NCI-H748 (cell line): Measurements from ENCODE around the gene HDAC7.
A peak's percentile ranks its signal among the peaks of the same experiment; 100 is the strongest.
"Not testable (repeated sequence)": the region's sequence is repeated elsewhere in the genome, so short reads cannot be mapped to it uniquely, and the experiment has no call there.

Source experiments
- DNase-seq: peaks from one replicate; lab custom pipeline; 2025; ENCODE audit not compliant: unreplicated experiment; lab: John Stamatoyannopoulos, UW

Gene HDAC7

DNA sequence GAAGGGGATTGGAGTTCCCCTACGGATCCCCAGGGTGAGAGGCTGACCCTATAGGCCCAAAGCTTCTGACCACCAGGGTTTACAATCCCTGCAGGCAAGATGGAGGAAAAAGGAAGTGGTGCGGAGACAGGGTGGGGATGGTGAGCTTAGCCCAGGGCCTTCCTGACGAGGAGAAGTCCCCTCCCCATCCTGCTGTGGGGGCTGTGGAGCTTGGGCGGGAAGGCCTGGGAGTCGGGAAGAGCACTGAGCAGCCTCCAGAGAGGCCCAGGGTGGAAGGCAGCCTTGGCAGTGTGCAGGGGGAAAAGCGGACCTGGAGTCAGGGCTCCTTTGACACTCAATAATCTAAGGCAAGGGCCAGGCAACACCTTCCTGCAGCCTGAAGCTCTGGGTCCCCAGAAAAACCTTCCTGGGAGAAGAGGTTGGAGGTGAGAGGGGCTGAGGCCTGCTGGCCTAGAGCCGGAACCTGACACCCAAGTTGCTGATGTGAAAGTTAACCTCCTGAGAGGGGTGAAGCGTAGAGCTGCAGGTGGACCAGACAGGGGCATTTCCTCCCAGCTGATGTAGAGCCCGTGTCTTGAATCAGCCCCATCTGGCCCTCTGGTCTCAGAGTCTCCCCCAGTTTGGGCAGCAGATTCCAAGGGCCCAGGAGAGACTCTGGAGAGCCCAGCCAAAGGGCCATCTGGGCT, 6.0 kb downstream of the HDAC7 start:
- DNase-seq: no peak

DNA sequence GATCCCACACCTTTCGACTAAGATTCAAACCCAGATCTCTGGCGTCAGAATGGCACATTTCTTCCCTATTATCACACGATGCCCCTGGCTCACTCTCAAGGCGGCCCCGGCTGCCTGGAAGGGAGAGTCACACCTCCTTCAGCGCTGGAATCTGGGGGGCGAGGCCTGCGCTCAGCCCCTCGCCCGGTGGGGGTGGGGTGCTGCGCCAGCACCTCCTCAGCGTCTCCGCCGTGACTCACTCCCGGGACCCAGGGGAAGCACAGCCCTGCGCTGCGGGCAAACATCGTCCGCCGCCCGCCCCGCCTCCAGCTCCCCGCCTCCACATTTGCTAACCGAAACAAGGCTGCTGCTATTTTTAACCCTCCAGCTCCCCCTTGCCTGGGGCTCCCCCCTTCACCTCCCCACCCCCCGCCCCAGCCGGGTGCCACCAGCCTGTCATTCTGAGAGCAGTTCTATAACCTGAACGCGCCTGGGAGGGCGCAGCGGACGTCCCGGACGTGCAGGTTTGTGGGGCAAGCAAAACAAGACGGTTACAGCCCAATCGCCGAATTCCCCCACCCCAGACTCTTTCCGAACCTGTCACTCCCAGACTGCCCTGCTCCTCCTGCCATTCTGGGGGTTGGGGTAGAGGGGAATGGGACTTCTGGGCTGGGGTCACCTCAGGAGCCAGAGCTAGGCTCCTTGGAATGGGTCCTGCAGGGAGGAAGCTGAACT, 6.7 kb downstream of the HDAC7 start:
- no peak for DNase-seq

DNA sequence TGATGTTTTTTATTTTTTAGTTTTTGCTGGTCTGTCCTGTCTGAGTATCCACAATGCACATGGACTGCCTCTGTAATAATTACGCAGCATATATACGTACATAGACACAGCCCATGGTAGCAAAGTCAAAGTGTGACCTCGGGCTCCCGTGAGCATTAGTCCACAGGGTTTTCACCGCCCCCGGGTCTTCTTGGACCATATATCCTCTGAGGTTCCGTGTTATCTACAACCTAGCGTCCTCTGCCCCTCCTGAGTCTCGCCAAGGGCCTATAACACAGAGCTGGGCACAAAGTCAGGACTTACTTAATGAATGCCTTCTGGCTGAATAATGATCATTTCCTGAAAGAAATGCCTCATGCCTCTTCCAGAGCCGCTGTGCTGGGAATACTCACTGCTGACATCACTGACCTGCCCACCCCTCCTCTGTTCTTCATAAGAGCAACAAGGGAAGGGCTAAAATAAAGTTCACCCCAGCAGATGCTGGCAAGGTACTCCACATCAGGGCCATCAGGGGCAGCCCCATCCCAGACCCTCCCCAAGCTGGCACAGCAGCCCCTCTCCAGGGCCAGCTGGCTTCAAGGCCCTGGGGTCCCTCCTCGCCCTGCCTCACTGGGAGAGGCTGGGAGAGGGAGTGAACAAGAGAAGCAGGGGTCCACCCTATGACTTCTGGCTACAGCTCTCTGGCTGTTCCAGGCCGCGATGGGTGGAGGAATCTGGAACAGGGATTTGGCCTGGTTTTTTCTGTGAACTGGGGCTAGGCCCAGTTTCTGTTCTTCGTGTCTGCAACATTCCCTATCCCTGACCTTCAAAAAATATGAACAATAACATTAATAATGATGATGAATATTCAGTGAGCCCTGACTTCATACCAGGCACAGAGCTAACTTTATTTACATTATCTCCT, 7.9 kb downstream of the HDAC7 start:
- no peak for DNase-seq

DNA sequence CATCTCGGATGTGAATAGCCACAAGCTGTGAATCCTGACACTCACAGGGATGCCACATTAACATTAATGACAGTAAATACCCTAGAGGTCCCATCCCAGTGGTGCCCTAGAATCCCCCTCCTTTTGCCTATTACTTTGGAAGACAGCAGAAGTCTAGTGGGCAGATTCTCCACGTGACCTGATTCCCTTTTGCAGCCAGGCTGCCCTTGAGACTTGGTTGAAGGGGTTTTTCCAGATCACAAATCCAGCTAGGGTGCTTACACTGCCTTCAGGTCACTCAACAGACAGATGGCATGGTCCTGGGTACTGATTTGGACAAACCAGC, 8.7 kb downstream of the HDAC7 start:
- DNase-seq: no peak

DNA sequence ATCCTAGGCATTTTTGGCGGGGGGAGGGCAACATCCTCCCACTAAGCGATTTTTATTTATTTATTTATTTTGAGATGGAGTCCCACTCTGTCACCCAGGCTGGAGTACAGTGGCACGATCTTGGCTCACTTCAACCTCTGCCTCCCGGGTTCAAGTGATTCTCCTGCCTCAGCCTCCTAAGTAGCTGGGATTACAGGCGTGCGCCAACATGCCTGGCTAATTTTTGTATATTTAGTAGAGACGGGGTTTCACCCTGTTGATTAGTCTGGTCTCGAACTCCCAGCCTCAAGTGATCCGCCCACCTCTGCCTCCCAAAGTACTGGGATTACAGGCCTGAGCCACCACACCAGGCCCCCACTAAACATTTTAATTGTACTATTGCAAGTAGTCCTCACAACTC, 10.2 kb downstream of the HDAC7 start:
- not testable (repeated sequence) for DNase-seq

DNA sequence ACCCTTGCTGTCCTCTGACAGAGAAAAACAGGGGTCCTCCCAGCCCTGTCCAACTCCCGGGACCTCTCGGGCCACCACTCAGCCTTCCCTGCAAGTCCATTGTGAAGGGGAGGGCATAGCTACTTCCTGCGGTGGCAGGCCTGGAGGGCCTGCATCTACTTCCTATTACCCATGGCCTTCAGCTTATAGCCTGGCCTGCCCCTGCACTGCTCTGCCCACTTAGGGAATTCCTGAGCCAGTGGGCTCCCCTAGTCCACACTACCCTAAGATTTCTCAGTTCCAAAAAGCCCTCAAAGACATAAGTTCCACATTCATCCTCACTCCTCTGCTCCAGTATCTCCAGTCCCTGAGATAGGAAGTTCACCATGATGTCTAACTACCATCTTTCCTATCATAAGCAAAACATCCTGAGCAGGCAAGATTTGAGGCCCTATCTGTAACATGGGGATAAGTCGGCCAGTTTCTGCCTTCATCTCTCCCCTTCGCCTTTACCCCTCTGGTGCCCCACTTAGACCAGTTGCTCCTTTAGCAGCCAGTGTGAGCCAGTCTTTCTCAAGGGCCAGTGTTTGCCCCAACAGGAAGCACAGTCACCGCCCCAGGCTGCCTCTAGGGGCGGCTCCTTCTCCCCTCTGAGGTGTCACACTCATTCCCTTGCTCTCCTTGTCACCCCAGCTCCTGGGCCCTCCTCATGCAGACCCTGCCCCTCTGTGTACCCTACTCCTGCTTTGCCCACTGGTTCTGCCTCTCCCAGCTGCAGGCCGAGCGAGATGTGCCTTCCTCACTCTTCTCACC, 10.9 kb downstream of the HDAC7 start:
- no peak for DNase-seq

DNA sequence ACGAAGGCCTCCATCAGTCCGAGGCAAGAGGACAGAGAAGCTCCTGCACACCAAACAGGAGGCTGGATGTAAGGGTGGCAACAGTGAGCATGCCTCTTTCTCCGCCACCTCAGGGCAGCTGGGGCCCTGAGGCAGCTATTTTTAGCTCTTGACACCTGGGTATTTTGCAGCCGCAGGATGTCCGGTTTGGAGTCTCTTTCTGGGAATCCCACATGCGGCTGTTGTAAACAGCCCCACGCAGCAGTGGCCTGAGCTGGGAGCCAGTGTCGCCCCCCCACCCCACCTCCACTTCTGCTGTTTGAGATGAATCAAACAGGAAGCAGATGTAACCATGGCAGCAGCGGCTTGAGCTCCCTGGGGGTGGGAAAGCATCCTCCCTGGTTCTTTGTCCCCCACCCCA, 11.7 kb downstream of the HDAC7 start:
- no peak for DNase-seq

DNA sequence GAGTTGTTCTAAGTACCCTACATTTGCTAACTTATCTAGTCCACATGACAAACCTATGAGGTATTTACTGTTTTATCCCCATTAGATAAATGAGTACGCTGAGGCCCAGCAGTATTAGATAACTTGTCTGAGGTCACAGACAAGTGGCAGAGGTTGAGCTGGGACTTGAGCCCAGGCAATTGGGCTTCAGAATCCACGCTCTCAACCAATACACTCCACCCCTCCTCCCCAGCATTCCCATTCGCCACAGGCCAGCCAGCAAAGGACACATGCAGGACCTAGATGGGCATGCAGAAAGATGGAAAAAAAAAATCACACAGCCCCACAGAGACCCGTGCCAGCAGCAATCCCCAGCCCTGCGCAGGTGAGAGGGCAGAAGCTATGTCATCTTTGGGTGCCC, 12.4 kb downstream of the HDAC7 start:
- DNase-seq: no peak

DNA sequence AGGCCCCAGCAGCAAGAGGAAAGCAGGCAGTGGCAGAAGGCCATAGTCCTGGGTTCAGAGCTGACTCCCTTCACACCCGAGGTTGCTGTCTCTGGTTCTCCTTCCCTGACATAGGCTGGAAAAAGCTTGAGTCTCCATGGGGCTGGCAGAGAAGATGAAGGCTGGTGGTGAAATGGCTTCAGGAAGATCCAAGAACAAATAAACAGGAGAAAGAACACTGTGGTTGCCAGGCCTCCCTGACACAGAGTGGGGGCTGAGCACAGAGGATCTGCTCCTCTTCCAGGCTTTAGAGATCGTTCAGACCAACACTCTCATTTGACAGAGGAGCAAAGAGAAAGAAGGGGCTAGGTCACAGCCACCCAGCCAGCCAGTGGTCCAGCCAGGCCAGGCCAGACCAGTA, 14.3 kb downstream of the HDAC7 start:
- DNase-seq: no peak

DNA sequence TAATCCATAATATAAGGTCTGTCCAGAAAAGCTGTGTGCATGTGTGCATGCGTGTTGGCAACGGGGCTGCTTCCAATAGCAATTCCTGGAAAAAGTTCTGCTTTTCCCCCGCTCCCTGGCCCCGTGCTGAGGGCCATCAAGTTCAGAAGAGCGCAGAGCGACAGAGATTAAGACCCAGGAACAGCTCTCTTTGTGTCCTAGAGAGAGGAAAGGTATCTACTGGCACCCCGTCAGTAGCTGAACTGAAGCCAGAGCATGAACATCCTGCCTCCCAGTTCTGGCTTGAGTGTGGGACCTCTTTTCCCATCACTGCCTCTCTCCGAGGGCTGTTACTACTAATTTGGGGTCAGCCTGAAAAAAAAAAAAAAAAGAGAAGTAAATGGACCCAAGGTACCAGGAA, 15.5 kb downstream of the HDAC7 start:
- DNase-seq: no peak

DNA sequence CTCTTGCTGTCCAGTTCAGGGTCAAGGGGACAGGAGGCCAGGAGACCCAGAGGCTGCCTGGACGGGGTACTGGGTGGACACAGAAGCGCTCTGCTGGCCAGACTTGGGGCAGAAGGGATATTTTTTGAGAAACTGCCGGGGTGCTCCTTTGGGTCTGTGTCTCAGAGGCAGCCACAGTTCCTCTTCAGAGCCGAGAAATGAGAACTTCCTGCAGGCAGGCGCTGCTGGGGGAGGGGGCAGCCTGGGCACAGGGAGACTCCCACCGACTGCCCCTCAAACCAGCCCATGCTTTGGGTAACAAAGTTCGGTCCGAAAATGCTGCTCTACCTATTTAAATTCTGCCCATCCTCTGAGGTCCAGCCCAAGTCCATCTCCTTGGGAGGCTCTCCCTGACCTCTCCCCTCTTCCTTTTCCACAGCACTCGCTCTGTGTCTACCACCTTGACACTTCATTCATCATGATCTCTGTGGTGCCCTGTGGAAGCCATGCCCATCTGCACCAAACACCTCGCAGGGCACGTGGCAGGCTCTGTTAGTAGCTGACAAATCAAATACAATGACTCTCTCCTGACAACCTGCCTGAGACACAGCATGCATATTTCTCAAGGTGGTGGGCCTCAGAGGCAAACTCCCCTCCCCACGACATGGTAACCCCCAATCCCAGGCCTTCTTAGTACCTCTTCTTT, 16.4 kb downstream of the HDAC7 start:
- no peak for DNase-seq

DNA sequence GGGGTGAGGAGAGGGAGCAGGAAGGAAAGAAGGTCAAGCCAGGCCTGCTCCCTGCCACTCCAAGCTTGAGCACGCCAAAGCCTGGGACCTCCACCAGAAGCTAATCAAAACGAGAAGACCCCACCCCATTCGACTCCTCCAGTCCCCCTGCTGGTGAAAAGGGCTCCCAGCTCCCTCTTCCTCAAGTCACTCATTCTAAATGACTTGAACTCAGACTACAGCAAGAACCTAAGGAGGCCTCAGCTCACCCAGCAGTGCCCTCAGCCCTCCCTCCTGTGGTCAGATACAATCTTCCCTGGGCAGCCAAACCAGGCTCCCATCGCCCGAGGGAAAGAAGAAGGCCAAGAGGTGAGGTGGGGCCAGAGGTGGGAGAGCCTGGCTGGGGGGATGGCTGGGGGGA, 17.4 kb downstream of the HDAC7 start:
- DNase-seq: no peak

DNA sequence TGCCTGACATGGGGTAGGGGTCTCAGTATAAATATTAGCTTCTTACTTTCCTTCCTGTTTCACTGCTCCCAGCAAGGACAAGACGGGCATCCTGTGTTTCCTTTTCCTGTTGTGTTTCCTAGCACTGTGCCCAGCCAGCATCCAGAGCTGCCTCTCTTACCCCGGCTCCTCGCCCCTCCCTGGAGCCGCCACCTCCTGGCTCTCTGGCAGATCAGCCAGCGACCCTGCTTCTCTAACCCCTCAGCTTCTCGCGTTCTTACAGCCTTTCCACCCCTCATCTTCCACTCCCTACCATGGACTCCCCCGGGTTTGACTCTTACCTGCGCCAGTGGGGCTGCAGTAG, 17.8 kb downstream of the HDAC7 start:
- DNase-seq: no peak

DNA sequence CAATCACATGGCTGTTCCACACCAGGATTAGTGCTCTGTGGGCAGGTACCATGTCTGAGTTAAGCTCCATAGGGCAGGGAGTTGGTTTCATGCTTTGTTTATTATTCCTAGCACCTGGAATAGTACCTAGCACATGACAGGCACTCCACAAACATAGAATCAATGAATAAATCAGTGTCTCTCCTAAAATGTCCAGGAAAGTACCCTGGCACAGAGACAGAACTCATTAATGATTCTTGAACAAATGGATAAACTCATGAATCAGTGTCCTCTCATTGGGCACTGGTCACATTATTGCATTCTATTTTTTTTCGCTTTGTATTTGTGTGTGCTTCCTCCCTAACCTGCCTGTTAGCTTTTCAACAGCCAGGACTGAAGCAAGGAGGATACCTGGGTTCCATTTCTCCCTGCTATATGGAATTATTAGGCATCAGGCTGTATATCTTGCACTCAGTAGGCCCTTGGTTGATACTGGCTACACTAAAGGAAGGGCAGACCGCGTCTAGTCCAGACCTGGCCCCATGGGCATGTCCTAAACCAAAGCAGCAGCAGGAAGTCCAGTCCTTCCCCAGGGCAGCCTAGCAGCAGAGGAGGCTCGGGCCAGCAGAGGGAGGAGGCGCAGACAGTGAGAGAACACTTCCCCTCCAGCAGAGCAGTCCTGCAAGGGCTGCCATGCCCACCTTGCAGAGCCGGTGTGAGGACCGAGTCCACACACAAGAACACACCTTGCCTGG, 18.4 kb downstream of the HDAC7 start:
- no peak for DNase-seq

DNA sequence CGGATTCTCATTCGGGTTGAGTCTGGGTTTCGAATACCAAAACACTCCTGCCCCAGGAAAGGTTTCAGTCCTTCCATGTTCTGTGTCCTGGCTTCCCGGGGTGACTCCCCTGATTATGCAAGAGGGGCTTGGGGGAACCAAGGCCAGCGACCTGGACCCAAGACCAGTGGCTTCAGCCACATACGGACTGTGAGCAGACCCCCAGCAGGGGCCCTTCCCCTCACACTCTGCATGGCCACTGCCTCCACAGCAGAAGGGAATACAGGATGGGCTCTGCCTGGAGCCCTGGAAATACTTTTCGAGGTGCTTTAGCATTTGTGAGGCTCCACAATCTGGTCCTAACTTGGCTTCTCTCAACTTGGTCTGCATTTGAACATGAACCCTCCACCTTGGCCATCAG, 19.1 kb downstream of the HDAC7 start:
- no peak for DNase-seq

DNA sequence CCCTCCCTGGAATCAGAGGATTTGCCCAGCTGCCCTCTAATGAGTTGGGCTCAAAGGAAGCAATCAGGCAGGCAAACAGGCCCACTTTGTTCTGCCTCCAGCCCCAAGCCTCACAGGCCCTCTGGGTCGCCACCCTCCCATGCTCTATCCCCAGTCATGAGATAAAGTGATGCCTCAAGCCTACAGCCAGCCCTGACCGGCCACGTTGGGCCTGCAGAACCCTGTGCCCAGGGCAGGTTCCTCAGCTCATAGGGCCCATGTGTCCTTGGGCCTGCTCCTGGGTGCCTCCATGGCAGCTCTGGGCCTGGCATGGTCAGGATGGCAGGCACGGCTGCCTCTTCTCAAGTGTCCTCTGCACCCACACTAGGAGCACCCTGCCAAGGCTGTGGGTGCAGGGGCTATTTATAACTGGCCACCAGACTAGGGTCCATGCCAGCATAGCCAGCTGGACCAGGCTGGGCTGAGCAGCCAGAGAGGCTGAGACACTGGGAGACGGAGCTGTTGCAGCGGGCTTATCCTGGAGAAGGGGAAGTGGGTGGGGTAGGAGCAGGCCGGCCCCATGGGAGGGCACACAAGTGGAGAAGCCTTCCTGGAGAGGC, 20.2 kb downstream of the HDAC7 start:
- DNase-seq: no peak

DNA sequence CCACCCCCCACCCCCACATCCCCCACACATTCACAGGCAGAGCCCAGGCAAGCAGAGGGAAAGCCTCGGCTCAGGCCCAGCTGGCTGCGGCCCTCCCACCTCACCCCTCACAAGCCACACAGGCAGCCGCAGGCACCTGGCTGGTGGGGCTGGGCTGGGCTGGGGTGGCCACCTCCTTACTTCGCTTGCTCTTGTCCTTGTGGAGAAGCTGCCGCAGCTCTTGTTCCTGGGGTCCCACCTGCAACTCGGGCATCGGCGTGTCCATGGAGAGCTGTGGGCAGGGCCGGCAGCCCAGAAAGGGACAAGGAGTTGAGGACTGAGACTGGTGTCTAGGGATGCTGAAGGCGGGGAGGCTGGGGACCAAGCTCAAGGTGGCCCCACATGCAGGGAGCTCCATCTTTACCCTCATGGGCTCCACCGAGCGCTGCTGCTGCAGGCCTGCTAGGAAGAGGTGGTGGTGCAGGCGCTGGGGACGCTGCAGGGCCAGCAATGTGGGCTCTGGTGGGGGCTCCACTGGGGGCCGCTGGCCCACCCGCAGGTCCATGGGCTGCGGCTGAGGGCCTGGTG, 21.2 kb downstream of the HDAC7 start:
- DNase-seq: no peak

DNA sequence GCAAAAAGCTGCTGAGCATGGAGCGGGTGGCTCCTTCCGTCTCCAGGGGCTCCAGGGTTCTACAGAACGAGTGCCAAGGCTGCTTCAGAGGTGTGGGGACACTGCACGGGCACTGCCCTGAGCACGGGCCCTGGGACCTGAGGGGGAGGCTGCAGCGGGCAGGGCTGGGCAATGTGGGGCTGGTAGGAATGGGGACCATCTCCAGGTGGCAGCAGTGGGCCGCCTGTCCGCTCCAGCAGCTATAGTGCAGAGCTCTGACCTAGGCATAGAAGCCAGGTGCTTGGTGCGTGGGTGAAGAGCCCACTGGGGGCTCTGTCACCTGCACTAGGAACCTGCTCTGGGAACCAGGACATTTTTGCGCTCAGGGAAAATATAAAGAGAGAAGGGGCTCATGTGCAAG, 22.3 kb downstream of the HDAC7 start:
- DNase-seq: peak; percentile 33

DNA sequence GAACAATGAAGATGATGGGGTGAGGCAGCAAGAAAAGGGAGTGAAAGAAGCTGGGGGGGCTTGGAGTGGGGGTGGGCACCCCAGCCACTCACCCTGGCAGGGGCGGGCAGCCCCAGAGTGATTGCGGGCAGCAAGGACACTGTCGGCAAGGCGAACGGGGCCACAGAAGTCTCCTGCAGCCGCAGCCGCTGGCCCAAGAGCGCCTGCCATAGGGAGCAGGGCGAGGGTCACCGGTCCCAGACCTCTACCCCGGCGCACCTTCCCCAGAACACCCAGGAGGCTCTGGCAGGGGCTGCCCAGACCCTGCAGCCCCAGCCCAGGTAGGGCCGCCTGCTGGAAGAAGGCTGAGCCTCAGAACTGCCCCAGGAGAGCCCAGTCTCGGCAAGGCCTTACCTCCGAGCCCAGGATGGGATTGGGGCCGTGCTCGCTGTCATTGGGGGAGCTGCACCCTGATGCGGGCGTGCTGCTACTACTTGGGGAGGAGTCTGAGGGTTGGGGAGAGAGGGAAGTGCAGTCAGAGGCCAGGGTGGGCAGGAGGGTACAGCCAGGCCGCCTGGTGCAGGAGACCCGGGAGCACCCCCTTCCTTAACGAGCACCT, 23.8 kb downstream of the HDAC7 start:
- no peak for DNase-seq
